GM12875 (cell line): ENCODE results near the gene GYS2.
"Not testable (repeated sequence)": the region's sequence is repeated elsewhere in the genome, so short reads cannot be mapped to it uniquely, and the experiment has no call there.

Experiments used
- H3K4me3 ChIP-seq: one replicate; pipeline ENCODE4 v1.5.1; 2011; ENCODE audit warnings: low read depth, low read length, control low read depth
- TF ChIP-seq, protein P1 (sequence below): IDR thresholded peaks from 2 replicates; pipeline ENCODE4 v1.5.1; 2011; ENCODE audit warnings: low read depth, mild to moderate bottlenecking, control low read depth, inconsistent platforms, low read length, moderate library complexity, borderline replicate concordance; ENCODE audit not compliant: insufficient read depth

GYS2 gene

DNA sequence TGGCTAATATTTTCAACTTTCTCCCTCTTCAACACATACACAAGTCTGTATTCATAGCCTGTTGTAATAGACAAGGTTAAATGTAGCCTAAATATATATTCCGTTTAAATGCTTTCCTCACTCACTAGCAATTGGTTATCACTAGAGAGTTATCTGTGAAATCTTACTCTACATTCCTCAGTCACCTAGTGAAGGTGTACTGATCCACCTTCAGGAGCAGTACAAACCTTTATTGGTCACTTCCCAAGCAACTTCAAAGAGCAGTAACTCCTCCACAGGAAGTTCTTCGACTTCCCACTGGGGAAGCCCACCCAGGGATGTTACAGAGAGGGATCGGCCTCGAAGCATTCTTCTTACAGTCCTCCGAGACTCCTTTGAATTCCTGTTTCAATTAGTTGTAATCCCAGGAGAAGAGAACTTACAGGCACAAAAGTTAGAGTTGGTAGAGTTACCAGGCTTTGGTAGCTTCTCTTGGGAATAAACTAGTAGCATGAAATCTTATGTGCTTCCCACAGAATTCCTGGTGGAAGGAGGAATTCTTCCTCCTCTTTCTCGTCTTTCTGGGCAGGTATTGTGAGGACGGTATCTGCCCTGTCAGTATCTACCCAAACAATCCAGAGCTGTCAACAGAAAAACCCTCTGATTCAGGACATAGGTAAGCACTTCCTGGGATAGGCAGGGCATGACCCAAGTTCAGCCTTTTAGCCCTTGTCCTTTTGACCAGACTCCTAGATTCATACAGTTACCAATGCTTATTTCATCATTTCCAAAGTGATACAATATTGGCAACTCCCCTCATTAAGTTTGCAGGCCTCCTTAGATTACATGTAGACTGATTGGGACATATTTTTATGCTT, at the start of gene GYS2:
Gene GYS2, minus strand, starts transcription at position 603 of the 857 bp plus-strand sequence. Its CDS starts 255 bp downstream, at position 348.
- no peak within 1 kb of the TSS for H3K4me3 ChIP-seq
- TF ChIP-seq, protein P1, sequence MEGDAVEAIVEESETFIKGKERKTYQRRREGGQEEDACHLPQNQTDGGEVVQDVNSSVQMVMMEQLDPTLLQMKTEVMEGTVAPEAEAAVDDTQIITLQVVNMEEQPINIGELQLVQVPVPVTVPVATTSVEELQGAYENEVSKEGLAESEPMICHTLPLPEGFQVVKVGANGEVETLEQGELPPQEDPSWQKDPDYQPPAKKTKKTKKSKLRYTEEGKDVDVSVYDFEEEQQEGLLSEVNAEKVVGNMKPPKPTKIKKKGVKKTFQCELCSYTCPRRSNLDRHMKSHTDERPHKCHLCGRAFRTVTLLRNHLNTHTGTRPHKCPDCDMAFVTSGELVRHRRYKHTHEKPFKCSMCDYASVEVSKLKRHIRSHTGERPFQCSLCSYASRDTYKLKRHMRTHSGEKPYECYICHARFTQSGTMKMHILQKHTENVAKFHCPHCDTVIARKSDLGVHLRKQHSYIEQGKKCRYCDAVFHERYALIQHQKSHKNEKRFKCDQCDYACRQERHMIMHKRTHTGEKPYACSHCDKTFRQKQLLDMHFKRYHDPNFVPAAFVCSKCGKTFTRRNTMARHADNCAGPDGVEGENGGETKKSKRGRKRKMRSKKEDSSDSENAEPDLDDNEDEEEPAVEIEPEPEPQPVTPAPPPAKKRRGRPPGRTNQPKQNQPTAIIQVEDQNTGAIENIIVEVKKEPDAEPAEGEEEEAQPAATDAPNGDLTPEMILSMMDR, result no peak

DNA sequence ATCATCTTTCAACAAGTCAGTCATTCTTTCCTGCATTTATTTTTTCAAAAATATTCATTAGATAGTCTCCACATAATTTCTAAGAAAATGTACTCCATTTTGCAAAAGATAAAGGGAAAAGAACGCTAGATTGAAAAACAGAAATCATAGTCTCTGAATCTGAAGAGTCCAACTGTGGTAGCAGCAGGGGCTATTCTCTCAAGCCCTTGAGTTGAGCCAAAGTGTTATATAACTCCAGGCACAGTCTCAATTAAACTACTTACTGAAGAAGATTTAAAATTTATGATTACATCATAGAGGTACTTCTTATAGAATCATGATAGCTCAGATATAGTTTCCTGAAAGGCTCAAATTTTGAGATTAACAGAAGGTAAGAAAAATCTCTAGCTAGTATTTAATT, 47.2 kb upstream of the GYS2 start:
- no peak overlapping the region for H3K4me3 ChIP-seq
- TF ChIP-seq, protein P1, result no peak

DNA sequence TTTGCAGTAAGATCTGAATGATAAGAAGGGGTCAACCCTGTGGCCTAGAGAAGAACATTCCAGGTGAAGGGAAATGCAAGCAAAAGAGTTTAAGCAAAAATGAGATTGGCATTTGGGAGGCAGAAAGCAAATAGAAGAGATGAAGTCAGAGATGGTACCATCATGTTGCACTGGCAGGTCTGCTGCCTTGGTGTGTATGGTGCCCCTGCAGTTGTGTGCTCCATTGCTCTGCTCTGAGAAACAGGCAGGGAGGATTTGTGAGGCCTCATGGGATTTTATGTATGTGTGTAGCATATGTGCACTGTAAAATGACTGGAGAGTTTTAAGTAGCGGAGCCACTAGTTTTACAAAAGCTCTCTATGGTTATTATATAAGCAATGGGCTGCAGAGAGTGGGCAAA, 46.4 kb upstream of the GYS2 start:
- TF ChIP-seq, protein P1, result no peak
- no peak overlapping the region for H3K4me3 ChIP-seq

DNA sequence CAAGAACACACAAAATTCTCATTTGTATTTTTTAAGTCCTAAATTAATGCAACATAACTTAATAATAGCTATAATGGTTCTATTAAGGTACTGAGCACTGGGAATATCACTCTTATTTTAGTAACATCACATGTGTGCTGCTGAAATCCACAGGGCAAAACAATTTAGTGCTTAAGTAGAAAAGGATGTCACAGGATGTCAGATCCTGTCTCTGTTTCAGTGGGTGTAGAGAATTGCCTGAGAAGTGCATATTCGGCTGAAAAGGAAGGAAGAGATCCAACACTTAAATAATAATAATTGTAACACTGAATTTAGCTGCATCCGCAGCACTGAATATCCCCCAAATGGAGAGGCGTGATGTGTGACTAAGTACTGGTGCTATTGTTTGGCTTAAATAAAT, 44.4 kb upstream of the GYS2 start:
- TF ChIP-seq, protein P1, result no peak
- no peak overlapping the region for H3K4me3 ChIP-seq

DNA sequence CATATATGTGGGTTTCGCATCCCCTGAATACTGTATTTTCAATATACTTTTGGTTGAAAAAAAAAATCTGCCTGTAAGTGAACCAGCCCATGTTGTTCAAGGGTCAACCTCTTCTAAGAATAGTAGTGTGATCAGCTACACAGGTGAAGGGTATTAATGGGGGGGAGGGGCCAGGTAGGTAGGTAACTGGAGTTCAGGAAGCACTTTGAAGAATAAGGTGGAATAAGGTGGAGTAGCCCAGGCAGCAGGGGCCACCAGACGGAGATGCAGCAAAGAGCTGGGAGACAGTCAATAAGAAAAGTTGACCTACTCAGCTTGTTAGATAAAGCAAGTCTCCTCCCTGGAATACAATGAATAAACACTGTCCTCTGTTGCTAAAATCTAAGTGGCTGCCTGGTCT, 43.7 kb upstream of the GYS2 start:
- TF ChIP-seq, protein P1, result no peak

DNA sequence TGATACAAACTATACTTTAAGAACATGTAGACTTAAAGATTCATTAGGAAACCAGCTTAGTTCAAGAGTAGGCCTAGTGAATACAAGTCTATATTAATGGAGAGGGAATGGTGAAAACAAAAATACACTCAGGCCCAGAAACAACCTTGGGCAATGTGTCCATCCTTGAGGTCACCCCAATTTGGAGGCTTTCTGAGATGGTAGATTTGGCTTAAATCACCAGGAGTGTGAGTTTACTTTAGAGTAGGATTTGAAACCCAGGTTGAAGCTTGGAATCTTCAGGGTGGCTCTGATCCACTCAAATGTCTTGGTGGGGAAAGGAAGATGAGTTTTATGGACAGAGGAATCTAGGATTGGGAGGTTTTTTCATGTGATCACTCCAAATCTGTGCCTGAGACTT, 42.5 kb upstream of the GYS2 start:
- TF ChIP-seq, protein P1, result no peak

More for the DNA sequence above, 43.7 kb upstream of the GYS2 start:
- no peak overlapping the region for H3K4me3 ChIP-seq

DNA sequence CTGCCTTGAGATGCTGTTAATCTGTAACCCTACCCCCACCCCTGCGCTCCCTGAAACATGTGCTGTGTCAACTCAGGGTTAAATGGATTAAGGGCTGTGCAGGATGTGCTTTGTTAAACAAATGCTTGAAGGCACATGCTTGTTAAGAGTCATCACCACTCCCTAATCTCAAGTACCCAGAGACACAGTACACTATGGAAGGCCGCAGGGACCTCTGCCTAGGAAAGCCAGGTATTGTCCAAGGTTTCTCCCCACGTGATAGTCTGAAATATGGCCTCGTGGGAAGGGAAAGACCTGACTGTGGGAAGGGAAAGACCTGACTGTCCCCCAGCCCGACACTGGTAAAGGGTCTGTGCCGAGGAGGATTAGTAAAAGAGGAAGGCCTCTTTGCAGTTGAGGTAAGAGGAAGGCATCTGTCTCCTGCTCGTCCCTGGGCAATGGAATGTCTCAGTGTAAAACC, 40.4 kb upstream of the GYS2 start:
- H3K4me3 ChIP-seq, result not testable (repeated sequence)

More for the DNA sequence above, 42.5 kb upstream of the GYS2 start:
- H3K4me3 ChIP-seq, result no peak overlapping the region

DNA sequence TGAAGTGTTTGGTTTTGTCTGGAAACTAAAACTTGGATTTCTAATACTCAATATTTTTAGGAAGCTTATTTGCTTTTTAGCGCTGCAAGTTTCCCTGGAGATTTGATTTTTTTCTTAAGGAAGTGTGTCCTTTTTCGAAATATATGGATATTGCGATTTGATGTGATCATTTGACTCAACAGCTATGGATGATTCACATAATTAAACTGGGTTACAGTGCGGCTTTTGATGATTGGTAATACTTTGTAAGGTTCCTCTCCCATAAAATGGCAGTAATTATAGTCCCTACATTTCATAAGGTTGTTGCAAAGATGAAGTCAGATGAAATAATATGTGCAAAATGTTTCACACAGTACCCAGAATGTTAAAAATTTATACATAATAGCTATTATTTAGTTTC, 39.9 kb upstream of the GYS2 start:
- TF ChIP-seq, protein P1, result no peak
- no peak overlapping the region for H3K4me3 ChIP-seq
